H1 (cell line): ENCODE results near the gene CCDC14. TPM values are rescaled to one million over a fixed set of nuclear protein-coding genes. Genes with fewer than 3 reads are reported as not detected.

Experiments
- CTCF ChIA-PET: fragments of 300-600 bp; sonication (Branson Sonifier 250); formaldehyde crosslinking; loops from one replicate; lab custom pipeline; 2021; ENCODE audit not compliant: partially characterized antibody; lab: Charles Lee
- POLR2A ChIA-PET: fragments of 300-600 bp; sonication (Branson Sonifier 250); formaldehyde crosslinking; loops from one replicate; lab custom pipeline; 2021; ENCODE audit warnings: inconsistent platforms; ENCODE audit not compliant: partially characterized antibody; lab: Charles Lee
- DNase-seq, 2 experiments: peaks; one replicate each; pipeline versions ENCODE4 v3.0.0 to v3.0.0-alpha.2; 2010 to 2022; ENCODE audit warnings: low spot score in 2 of 2, low read depth in 1 of 2, mixed read lengths in 1 of 2
- FAIRE-seq: peaks from 2 replicates; lab custom pipeline; 2011; peaks lifted over from hg19 to GRCh38; lab: Jason Lieb, UNC
- H2AFZ ChIP-seq: 2 replicates; pipeline ENCODE4 v1.8.1; 2012; ENCODE audit warnings: low read length, inconsistent platforms
- H2AK5ac ChIP-seq: 2 replicates; pipeline ENCODE4 v1.6.1; 2013; ENCODE audit warnings: low read depth, low read length
- H2BK120ac ChIP-seq: replicated peaks from 2 replicates; pipeline ENCODE3; 2013; ENCODE audit warnings: low read depth, low read length, inconsistent platforms
- H2BK12ac ChIP-seq: 2 replicates; pipeline ENCODE4 v1.6.1; 2013; ENCODE audit warnings: low read depth, low read length
- H2BK15ac ChIP-seq: 2 replicates; pipeline ENCODE4 v1.6.1; 2013; ENCODE audit warnings: low read length
- H2BK20ac ChIP-seq: 2 replicates; pipeline ENCODE4 v1.6.1; 2013; ENCODE audit warnings: low read length
- H2BK5ac ChIP-seq: 2 replicates; pipeline ENCODE4 v1.6.1; 2013; ENCODE audit warnings: low read depth, low read length
- H3K14ac ChIP-seq: 2 replicates; pipeline ENCODE4 v1.6.1; 2013; ENCODE audit warnings: inconsistent platforms; ENCODE audit not compliant: insufficient read length
- H3K18ac ChIP-seq: 2 replicates; pipeline ENCODE4 v1.6.1; 2013; ENCODE audit warnings: low read length; ENCODE audit errors: extremely low read depth
- H3K23ac ChIP-seq: 2 replicates; pipeline ENCODE4 v1.6.1; 2013; ENCODE audit warnings: inconsistent platforms; ENCODE audit not compliant: insufficient read length
- H3K23me2 ChIP-seq: 2 replicates; pipeline ENCODE4 v1.6.1; 2013; ENCODE audit warnings: low read depth, low read length
- H3K27ac ChIP-seq: 2 replicates; pipeline ENCODE4 v1.6.1; 2011; ENCODE audit warnings: low read depth, low read length, inconsistent platforms
- H3K27me3 ChIP-seq, 4 experiments: replicated peaks in 1 of 4; 1 replicate in 1 of 4; 2 replicates in 3 of 4; pipeline versions ENCODE4 v1.6.1 to v1.8.1; 2011 to 2013; ENCODE audit warnings: low read length in 3 of 4, mild to moderate bottlenecking in 3 of 4, inconsistent platforms in 2 of 4, mixed read lengths in 2 of 4, moderate library complexity in 1 of 4; ENCODE audit not compliant: control insufficient read depth in 3 of 4, insufficient read depth in 3 of 4; ENCODE audit errors: extremely low read depth in 1 of 4
- H3K36me3 ChIP-seq, 4 experiments: 2 replicates each; pipeline versions ENCODE4 v1.6.1 to v1.8.1; 2011 to 2013; ENCODE audit warnings: mild to moderate bottlenecking in 4 of 4, low read length in 3 of 4, moderate library complexity in 2 of 4, control low read depth in 1 of 4, inconsistent platforms in 1 of 4; ENCODE audit not compliant: insufficient read depth in 4 of 4, control insufficient read depth in 2 of 4
- H3K4ac ChIP-seq: replicated peaks from 2 replicates; pipeline ENCODE3; 2013; ENCODE audit warnings: low read length, low read depth, mixed read lengths, inconsistent platforms; ENCODE audit not compliant: insufficient read length
- H3K4me1 ChIP-seq, 4 experiments: replicated peaks in 1 of 4; 1 replicate in 1 of 4; 2 replicates in 3 of 4; pipeline versions ENCODE4 v1.6.1 to v1.8.1; 2011 to 2013; ENCODE audit warnings: low read length in 3 of 4, inconsistent platforms in 2 of 4, mixed read lengths in 1 of 4; ENCODE audit not compliant: insufficient read depth in 4 of 4, control insufficient read depth in 3 of 4
- H3K4me2 ChIP-seq, 2 experiments: 2 replicates each; pipeline versions ENCODE4 v1.6.1 to v1.8.1; 2011 to 2013; ENCODE audit warnings: low read depth in 2 of 2, low read length in 2 of 2, control low read depth in 1 of 2, inconsistent platforms in 1 of 2, mild to moderate bottlenecking in 1 of 2; ENCODE audit not compliant: insufficient read depth in 1 of 2
- H3K4me3 ChIP-seq, 4 experiments: fragments of 200-600, 300-600 bp in 1 of 4; sonication (generic), shearing (Covaris generic), sonication (Bioruptor Twin) in 1 of 4; 2 replicates each; pipeline versions ENCODE4 v1.5.1 to v1.8.1; 2011 to 2016; ENCODE audit warnings: low read length in 4 of 4, low read depth in 3 of 4, control low read depth in 2 of 4, inconsistent platforms in 2 of 4, mild to moderate bottlenecking in 2 of 4, mixed read lengths in 1 of 4, moderate library complexity in 1 of 4; ENCODE audit not compliant: insufficient read depth in 2 of 4; ENCODE audit errors: extremely low read depth in 1 of 4
- H3K56ac ChIP-seq: replicated peaks from 2 replicates; pipeline ENCODE3; 2013; ENCODE audit warnings: low read depth, mild to moderate bottlenecking, mixed read lengths, low read length, inconsistent platforms; ENCODE audit not compliant: insufficient read length
- H3K79me1 ChIP-seq: 2 replicates; pipeline ENCODE4 v1.6.1; 2013; ENCODE audit warnings: low read depth, low read length, control low read depth
- H3K79me2 ChIP-seq, 2 experiments: 2 replicates each; pipeline versions ENCODE4 v1.6.1 to v1.8.1; 2012 to 2013; ENCODE audit warnings: low read length in 2 of 2, mild to moderate bottlenecking in 2 of 2, inconsistent platforms in 1 of 2; ENCODE audit not compliant: insufficient read depth in 2 of 2, control insufficient read depth in 1 of 2
- H3K9ac ChIP-seq, 4 experiments: replicated peaks in 1 of 4; 1 replicate in 1 of 4; 2 replicates in 3 of 4; pipeline versions ENCODE4 v1.6.1 to v1.8.1; 2011 to 2013; ENCODE audit warnings: low read depth in 3 of 4, low read length in 3 of 4, control low read depth in 2 of 4, mild to moderate bottlenecking in 2 of 4, moderate library complexity in 2 of 4, inconsistent platforms in 1 of 4; ENCODE audit errors: extremely low read depth in 1 of 4
- H3K9me3 ChIP-seq, 2 experiments: 2 replicates each; pipeline versions ENCODE4 v1.6.1 to v1.8.1; 2012 to 2013; ENCODE audit warnings: mild to moderate bottlenecking in 2 of 2, moderate library complexity in 2 of 2, control low read depth in 1 of 2, inconsistent platforms in 1 of 2, low read depth in 1 of 2, low read length in 1 of 2, mixed read lengths in 1 of 2; ENCODE audit not compliant: insufficient read depth in 2 of 2
- H4K20me1 ChIP-seq, 2 experiments: replicated peaks in 1 of 2; 2 replicates each; pipeline versions ENCODE3 to v1.8.1; 2011 to 2013; ENCODE audit warnings: inconsistent platforms in 2 of 2, low read length in 2 of 2, mild to moderate bottlenecking in 1 of 2; ENCODE audit not compliant: insufficient read depth in 2 of 2, control insufficient read depth in 1 of 2
- H4K5ac ChIP-seq: 2 replicates; pipeline ENCODE4 v1.6.1; 2013; ENCODE audit warnings: low read length, low read depth, mixed read lengths, inconsistent platforms; ENCODE audit not compliant: insufficient read length
- H4K8ac ChIP-seq: 2 replicates; pipeline ENCODE4 v1.8.0; 2013; ENCODE audit warnings: mild to moderate bottlenecking, moderate library complexity, low read length, inconsistent platforms; ENCODE audit not compliant: insufficient read depth; ENCODE audit errors: extremely low read depth
- H4K91ac ChIP-seq: replicated peaks from 2 replicates; pipeline ENCODE3; 2013; ENCODE audit warnings: low read length, mixed read lengths, inconsistent platforms; ENCODE audit not compliant: insufficient read length
- CTBP2 ChIP-seq: IDR thresholded peaks from 2 replicates; pipeline ENCODE4 v1.7.0; 2011; ENCODE audit warnings: borderline replicate concordance, mild to moderate bottlenecking, moderate library complexity, mixed read lengths, low read length; ENCODE audit not compliant: insufficient read depth, insufficient read length
- MAFK ChIP-seq: IDR thresholded peaks from 2 replicates; pipeline ENCODE4 v1.6.1; 2012; ENCODE audit warnings: low read depth, mild to moderate bottlenecking, improper control_type of control experiment, low read length
- NRF1 ChIP-seq: IDR thresholded peaks from 2 replicates; pipeline ENCODE4 v1.6.1; 2011; ENCODE audit warnings: mild to moderate bottlenecking, low read depth, low read length, improper control_type of control experiment
- POLR2A ChIP-seq, 2 experiments: IDR thresholded peaks; 1 replicate in 1 of 2; 2 replicates in 1 of 2; pipeline ENCODE4 v1.6.1; 2011; ENCODE audit warnings: low read depth in 2 of 2, low read length in 2 of 2, mild to moderate bottlenecking in 2 of 2; ENCODE audit errors: control extremely low read depth in 1 of 2
- POU5F1 ChIP-seq: IDR thresholded peaks from 2 replicates; pipeline ENCODE4 v1.6.1; 2011; ENCODE audit warnings: low read depth, mild to moderate bottlenecking, low read length, moderate library complexity
- RFX5 ChIP-seq: IDR thresholded peaks from 2 replicates; pipeline ENCODE4 v1.6.1; 2011; ENCODE audit warnings: low read depth, low read length, improper control_type of control experiment, borderline replicate concordance
- SP4 ChIP-seq: IDR thresholded peaks from 2 replicates; pipeline ENCODE4 v1.6.1; 2012; ENCODE audit warnings: low read length, inconsistent platforms
- YY1 ChIP-seq: IDR thresholded peaks from 2 replicates; pipeline ENCODE4 v1.6.1; 2011; ENCODE audit warnings: low read depth, mild to moderate bottlenecking, low read length
- WGBS, 2 experiments: shearing (Covaris generic) in 1 of 2; methylation state at CpG; one replicate each; pipeline versions ENCODE4 v1.1.6 to v1.1.7; 2013 to 2015; ENCODE audit warnings: low lambda C conversion rate in 2 of 2, mixed read lengths in 2 of 2, inconsistent platforms in 1 of 2, low coverage in 1 of 2, missing lambda C conversion rate in 1 of 2; ENCODE audit not compliant: insufficient replicate concordance in 2 of 2, insufficient coverage in 1 of 2, insufficient read length in 1 of 2; ENCODE audit errors: extremely low coverage in 1 of 2, missing lambda C conversion rate in 1 of 2; 5-methylcytosine and 5-hydroxymethylcytosine counted together
- polyA plus RNA-seq, 7 experiments: library from polyadenylated mRNA; depleted of rRNA in 3 of 7; stranded (reverse) in 5 of 7; unstranded in 2 of 7; fragments of >200 nt in 5 of 7; fragments of 200-250 nt in 2 of 7; gene quantifications; 1 replicate in 5 of 7; 2 replicates in 1 of 7; 4 replicates in 1 of 7; pipeline versions ENCODE4 v1.2.1 to v1.2.3, GENCODE V29; 2011 to 2013; ENCODE audit warnings: missing spikeins in 2 of 7, mixed read lengths in 2 of 7
- total RNA-seq: library from RNA; stranded (reverse); fragmentation: NEBNext Ultra II Directional; extraction: Animal tissue kit (Norgen Biotek cat#: 25700); gene quantifications from 2 replicates; pipeline ENCODE4 v1.2.1, GENCODE V29; 2021
- TF ChIP-seq, protein P1 (sequence below): IDR thresholded peaks from 2 replicates; pipeline ENCODE4 v1.6.1; 2012; ENCODE audit warnings: inconsistent platforms

CCDC14 gene
- total and polyA plus RNA-seq, 2 of the 8 experiments (the other 6 are each of a cell fraction or from before 2014, with no cell fraction given), result 53.6 to 95.7 TPM

GRCh38 chr3:123899300-123899865 is 61.6 kb downstream of the CCDC14 start:
- Histone ChIP-seq H2BK12ac (no peak overlapping the region), H3K36me3 (no peaks in the 10 kb centered on the region), H3K56ac (no peak overlapping the region), H4K20me1 (no peaks in the 10 kb centered on the region), H2BK15ac (no peak overlapping the region), H4K91ac (no peak overlapping the region), H4K8ac (no peak overlapping the region), H3K9me3 (no peaks in the 10 kb centered on the region), H3K23ac (no peak overlapping the region), H2AK5ac (no peak overlapping the region), H2BK5ac (no peak overlapping the region), H3K23me2 (no peaks in the 10 kb centered on the region), H3K18ac (no peak overlapping the region), H3K79me1 (no peaks in the 10 kb centered on the region), H2BK20ac (no peak overlapping the region), H2AFZ (no peak overlapping the region), H4K5ac (no peak overlapping the region), H3K27ac (no peak overlapping the region), H3K9ac (no peak overlapping the region), H3K27me3 (no peaks in the 10 kb centered on the region), H3K14ac (no peak overlapping the region), H2BK120ac (no peak overlapping the region), H3K4ac (no peak overlapping the region), H3K4me2 (no peak overlapping the region), H3K4me3 (no peak overlapping the region), H3K79me2 (no peaks in the 10 kb centered on the region), H3K4me1 (no peaks in the 10 kb centered on the region)
- 82% methylated on average over 5 of the region's 5 CpGs; no CpG with 5 or more reads in 1 of the 2 experiments for WGBS, 2 experiments
- POLR2A ChIA-PET, result no interaction called here
- FAIRE-seq, result no peak
- no peak for DNase-seq
- TF ChIP-seq, protein P1, sequence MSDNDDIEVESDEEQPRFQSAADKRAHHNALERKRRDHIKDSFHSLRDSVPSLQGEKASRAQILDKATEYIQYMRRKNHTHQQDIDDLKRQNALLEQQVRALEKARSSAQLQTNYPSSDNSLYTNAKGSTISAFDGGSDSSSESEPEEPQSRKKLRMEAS, result no peak
- TF ChIP-seq RFX5 (no peak), NRF1 (no peak), MAFK (no peak), SP4 (no peak), YY1 (no peak), CTBP2 (no peak), POU5F1 (no peak), POLR2A (IDR thresholded peaks at IDR 0.05; ENCODE audit: control extremely low read depth in 1 of 2, low read depth in 2 of 2, low read length in 2 of 2) (no peak)
- CTCF ChIA-PET, result interaction anchor here (0.8 to 2.5 kb wide), 8 partner anchors 8 to 176 kb away, joined by 3 to 14 read pairs (median 4); no protein-coding TSS in a partner anchor
